Mesothelial cell of epicardium (in vitro differentiated cells): ENCODE data around the gene SIL1. TPM values are rescaled to one million over a fixed set of nuclear protein-coding genes. Genes with fewer than 3 reads are reported as not detected.

Experiments
- DNase-seq, 2 experiments: peaks; one replicate each; pipeline ENCODE4 v3.0.0; 2021; ENCODE audit warnings: low spot score in 2 of 2; ENCODE audit not compliant: unreplicated experiment in 2 of 2
- H3K27ac Mint-ChIP-seq: 2 replicates; pipeline ENCODE4 v1.8.0; 2021; ENCODE audit warnings: mixed read lengths
- H3K27me3 Mint-ChIP-seq: 2 replicates; pipeline ENCODE4 v1.8.0; 2021; ENCODE audit warnings: low read depth, mixed read lengths
- H3K36me3 Mint-ChIP-seq: 2 replicates; pipeline ENCODE4 v1.8.0; 2021; ENCODE audit warnings: mixed read lengths
- H3K4me1 Mint-ChIP-seq: 2 replicates; pipeline ENCODE4 v1.8.0; 2021; ENCODE audit warnings: mixed read lengths
- H3K4me3 Mint-ChIP-seq: 2 replicates; pipeline ENCODE4 v1.8.0; 2021; ENCODE audit warnings: mild to moderate bottlenecking, moderate library complexity, mixed read lengths
- H3K9me3 Mint-ChIP-seq: 2 replicates; pipeline ENCODE4 v1.8.0; 2021; ENCODE audit warnings: mixed read lengths
- CTCF ChIP-seq: fragments of 200-600 bp; sonication (generic); IDR thresholded peaks from one replicate; pipeline ENCODE4 v1.5.0; 2021; ENCODE audit warnings: antibody characterized with exemption; ENCODE audit not compliant: unreplicated experiment
- total RNA-seq: library from RNA; stranded (reverse); gene quantifications from 3 replicates; pipeline ENCODE4 v1.2.1, GENCODE V29; 2021

The SIL1 gene
- total RNA-seq, 1 donor from 2014 or later: 46.2 TPM

GRCh38 chr5:139236479-139236878, 38.3 kb upstream of the SIL1 start:
- no peaks in the 10 kb centered on the region for H3K4me1 Mint-ChIP-seq
- TF ChIP-seq CTCF: no peak
- peaks cover 23% of the 10 kb centered on the region for H3K9me3 Mint-ChIP-seq
- peaks cover 2% of the 10 kb centered on the region for H3K36me3 Mint-ChIP-seq
- H3K4me3 Mint-ChIP-seq: no peak overlapping the region
- no peaks in the 10 kb centered on the region for H3K27me3 Mint-ChIP-seq
- no peak overlapping the region for H3K27ac Mint-ChIP-seq
- DNase-seq: no peak

- H3K9me3 Mint-ChIP-seq: peaks cover 16% of the 10 kb centered on the region
- DNase-seq: no peak
- H3K4me1 Mint-ChIP-seq: peaks cover 10% of the 10 kb centered on the region
- no peaks in the 10 kb centered on the region for H3K27me3 Mint-ChIP-seq
- no peak overlapping the region for H3K4me3 Mint-ChIP-seq
- TF ChIP-seq CTCF: no peak
- no peak overlapping the region for H3K27ac Mint-ChIP-seq
- H3K36me3 Mint-ChIP-seq: peaks cover 2% of the 10 kb centered on the region
These were observed 34.1 kb upstream of the SIL1 start for GRCh38 chr5:139232147-139232724.

- Mint-ChIP-seq H3K27me3 (no peaks in the 10 kb centered on the region), H3K27ac (no peak overlapping the region), H3K4me1 (peaks cover 10% of the 10 kb centered on the region), H3K4me3 (no peak overlapping the region), H3K36me3 (no peaks in the 10 kb centered on the region), H3K9me3 (no peaks in the 10 kb centered on the region)
- DNase-seq: no peak
- TF ChIP-seq CTCF: no peak
These were observed 30.1 kb upstream of the SIL1 start for GRCh38 chr5:139228201-139228803.

- Mint-ChIP-seq H3K9me3 (no peaks in the 10 kb centered on the region), H3K27me3 (no peaks in the 10 kb centered on the region), H3K36me3 (no peaks in the 10 kb centered on the region), H3K4me1 (peaks cover 15% of the 10 kb centered on the region), H3K27ac (peak overlapping the region; percentile 13), H3K4me3 (no peak overlapping the region)
- no peak for DNase-seq
- no peak for TF ChIP-seq CTCF
These were observed 28.0 kb upstream of the SIL1 start for GRCh38 chr5:139226131-139226530.

GRCh38 chr5:139223481-139223880, 25.3 kb upstream of the SIL1 start:
- Mint-ChIP-seq H3K36me3 (no peaks in the 10 kb centered on the region), H3K9me3 (no peaks in the 10 kb centered on the region), H3K27me3 (no peaks in the 10 kb centered on the region), H3K4me3 (no peak overlapping the region), H3K27ac (no peak overlapping the region), H3K4me1 (peaks cover 10% of the 10 kb centered on the region)
- DNase-seq: no peak
- TF ChIP-seq CTCF: no peak
